Midbrain (tissue), 1 donor: ENCODE measurements around the gene C2orf80.
"Not testable (repeated sequence)": the region's sequence is repeated elsewhere in the genome, so short reads cannot be mapped to it uniquely, and the experiment has no call there.

Experiments used
- DNase-seq: peaks from one replicate; lab custom pipeline; 2025; lab: John Stamatoyannopoulos, UW

C2orf80 gene

GRCh38 chr2:208135794-208136715 is 53.8 kb downstream of the C2orf80 start:
- DNase-seq: no peak

GRCh38 chr2:208134928-208135586 is 54.8 kb downstream of the C2orf80 start:
- no peak for DNase-seq

GRCh38 chr2:208130712-208131110 is 59.1 kb downstream of the C2orf80 start:
- DNase-seq: no peak

- DNase-seq: no peak
Measured at GRCh38 chr2:208129744-208130711, 59.8 kb downstream of the C2orf80 start, which contains the start of gene CRYGC. Gene CRYGC (minus strand): TSS chr2:208129828. CDS start chr2:208129792, 36 bp downstream.

GRCh38 chr2:208128136-208128535 is 61.7 kb downstream of the C2orf80 start:
- no peak for DNase-seq

GRCh38 chr2:208127090-208127489 is 62.7 kb downstream of the C2orf80 start:
- DNase-seq: no peak

- no peak for DNase-seq
Measured at GRCh38 chr2:208125251-208125650, 64.6 kb downstream of the C2orf80 start.

- DNase-seq: not testable (repeated sequence)
Measured at GRCh38 chr2:208124013-208124715, 65.7 kb downstream of the C2orf80 start, which contains the start of gene CRYGD. Gene CRYGD (minus strand): TSS chr2:208124524. CDS start chr2:208124473, 51 bp downstream.

GRCh38 chr2:208122248-208122647 is 67.6 kb downstream of the C2orf80 start:
- no peak for DNase-seq

- no peak for DNase-seq
Measured at GRCh38 chr2:208118918-208119317, 70.9 kb downstream of the C2orf80 start.

- not testable (repeated sequence) for DNase-seq
Measured at GRCh38 chr2:208117390-208117789, 72.4 kb downstream of the C2orf80 start.
